Mesenchymal stem cell (in vitro differentiated cells and primary cell): ENCODE measurements around the gene LRRC41.
A peak's percentile ranks its signal among the peaks of the same experiment; 100 is the strongest.

Source experiments
- DNase-seq: peaks from one replicate; pipeline ENCODE4 v3.0.0-alpha.2; 2013
- H2AFZ ChIP-seq: one replicate; pipeline ENCODE4 v1.6.1; 2013; ENCODE audit warnings: low read depth, mild to moderate bottlenecking, control low read depth, inconsistent platforms, low read length, moderate library complexity
- H2AK5ac ChIP-seq: 2 replicates; pipeline ENCODE4 v1.6.1; 2013; ENCODE audit warnings: low read length, moderate library complexity, mild to moderate bottlenecking, inconsistent platforms; ENCODE audit not compliant: severe bottlenecking
- H2BK120ac ChIP-seq: one replicate; pipeline ENCODE4 v1.6.1; 2013; ENCODE audit warnings: low read depth, mild to moderate bottlenecking, inconsistent platforms, low read length, moderate library complexity
- H2BK12ac ChIP-seq, 2 experiments: one replicate each; pipeline ENCODE4 v1.6.1; 2013; ENCODE audit warnings: inconsistent platforms in 2 of 2, low read length in 2 of 2, mild to moderate bottlenecking in 2 of 2, moderate library complexity in 2 of 2, control low read depth in 1 of 2
- H2BK15ac ChIP-seq: one replicate; pipeline ENCODE4 v1.6.1; 2013; ENCODE audit warnings: mild to moderate bottlenecking, low read depth, inconsistent platforms; ENCODE audit not compliant: poor library complexity, severe bottlenecking
- H2BK5ac ChIP-seq: 2 replicates; pipeline ENCODE4 v1.6.1; 2013; ENCODE audit warnings: low read depth, mild to moderate bottlenecking, low read length, control low read depth, inconsistent platforms; ENCODE audit not compliant: poor library complexity, severe bottlenecking
- H3K14ac ChIP-seq, 2 experiments: one replicate each; pipeline ENCODE4 v1.6.1; 2013; ENCODE audit warnings: inconsistent platforms in 2 of 2, low read length in 2 of 2, control low read depth in 1 of 2, mild to moderate bottlenecking in 1 of 2, moderate library complexity in 1 of 2
- H3K18ac ChIP-seq, 2 experiments: one replicate each; pipeline ENCODE4 v1.6.1; 2013; ENCODE audit warnings: inconsistent platforms in 2 of 2, low read length in 2 of 2, control low read depth in 1 of 2, low read depth in 1 of 2, mild to moderate bottlenecking in 1 of 2
- H3K23ac ChIP-seq, 2 experiments: one replicate each; pipeline ENCODE4 v1.6.1; 2013; ENCODE audit warnings: inconsistent platforms in 2 of 2, low read length in 2 of 2, mild to moderate bottlenecking in 2 of 2, moderate library complexity in 2 of 2, control low read depth in 1 of 2
- H3K27ac ChIP-seq: 2 replicates; pipeline ENCODE4 v1.5.1; 2013; ENCODE audit warnings: mild to moderate bottlenecking, moderate library complexity, low read length, control low read depth, inconsistent platforms; ENCODE audit not compliant: poor library complexity, severe bottlenecking
- H3K27me3 ChIP-seq, 2 experiments: 2 replicates each; pipeline versions ENCODE4 v1.6.1 to v1.7.0; 2013; ENCODE audit warnings: low read length in 2 of 2, mild to moderate bottlenecking in 2 of 2, moderate library complexity in 2 of 2, control low read depth in 1 of 2, inconsistent platforms in 1 of 2; ENCODE audit not compliant: control insufficient read depth in 1 of 2, insufficient read depth in 1 of 2
- H3K36me3 ChIP-seq, 2 experiments: 2 replicates each; pipeline versions ENCODE4 v1.6.1 to v1.7.0; 2013; ENCODE audit warnings: low read length in 2 of 2, control low read depth in 1 of 2, inconsistent platforms in 1 of 2, low read depth in 1 of 2, mild to moderate bottlenecking in 1 of 2; ENCODE audit not compliant: insufficient read depth in 2 of 2, control insufficient read depth in 1 of 2
- H3K4ac ChIP-seq, 2 experiments: one replicate each; pipeline ENCODE4 v1.6.1; 2013; ENCODE audit warnings: inconsistent platforms in 2 of 2, low read length in 2 of 2, mild to moderate bottlenecking in 2 of 2, moderate library complexity in 2 of 2, control low read depth in 1 of 2, low read depth in 1 of 2
- H3K4me1 ChIP-seq: 2 replicates; pipeline ENCODE4 v1.6.1; 2013; ENCODE audit warnings: low read depth, low read length, control low read depth; ENCODE audit not compliant: control insufficient read depth, insufficient read depth
- H3K4me2 ChIP-seq: 2 replicates; pipeline ENCODE4 v1.6.1; 2013; ENCODE audit warnings: low read length, mild to moderate bottlenecking, inconsistent platforms; ENCODE audit not compliant: poor library complexity, severe bottlenecking
- H3K4me3 ChIP-seq, 2 experiments: 2 replicates each; pipeline versions ENCODE4 v1.5.1 to v1.7.0; 2013; ENCODE audit warnings: low read length in 2 of 2, mild to moderate bottlenecking in 2 of 2, control low read depth in 1 of 2, low read depth in 1 of 2; ENCODE audit not compliant: insufficient read depth in 1 of 2
- H3K79me1 ChIP-seq: replicated peaks from 2 replicates; pipeline ENCODE4 v1.6.1; 2013; ENCODE audit warnings: mild to moderate bottlenecking, control low read depth, low read length, inconsistent platforms; ENCODE audit not compliant: poor library complexity, severe bottlenecking
- H3K9ac ChIP-seq: 2 replicates; pipeline ENCODE4 v1.7.0; 2013; ENCODE audit warnings: mild to moderate bottlenecking, low read length, moderate library complexity
- H3K9me3 ChIP-seq: 2 replicates; pipeline ENCODE4 v1.7.0; 2013; ENCODE audit warnings: mild to moderate bottlenecking, low read length; ENCODE audit not compliant: control insufficient read depth
- H4K8ac ChIP-seq: one replicate; pipeline ENCODE4 v1.6.1; 2013; ENCODE audit warnings: inconsistent platforms, mild to moderate bottlenecking, low read length, moderate library complexity
- H4K91ac ChIP-seq: one replicate; pipeline ENCODE4 v1.6.1; 2013; ENCODE audit warnings: mild to moderate bottlenecking, low read length, inconsistent platforms
- WGBS: methylation state at CpG from one replicate; pipeline ENCODE4 v1.1.7; 2013; ENCODE audit warnings: mixed read lengths; 5-methylcytosine and 5-hydroxymethylcytosine counted together

The LRRC41 gene

GRCh38 chr1:46284597-46285564, 18.5 kb downstream of the LRRC41 start:
- Histone ChIP-seq H3K27me3 (no peaks in the 10 kb centered on the region), H3K23ac (no peak overlapping the region), H2BK5ac (no peak overlapping the region), H2BK120ac (no peak overlapping the region), H3K79me1 (peaks cover 23% of the 10 kb centered on the region), H4K8ac (no peak overlapping the region), H3K27ac (no peak overlapping the region), H3K18ac (no peak overlapping the region), H4K91ac (no peak overlapping the region), H3K4me2 (no peak overlapping the region), H3K9ac (no peak overlapping the region), H2BK15ac (no peak overlapping the region), H3K9me3 (no peaks in the 10 kb centered on the region), H3K4ac (no peak overlapping the region), H2BK12ac (no peak overlapping the region), H2AFZ (no peak overlapping the region), H3K14ac (no peak overlapping the region), H3K4me1 (peaks cover 15% of the 10 kb centered on the region), H3K36me3 (peaks cover 42 to 82% of the 10 kb centered on the region in 2 experiments), H3K4me3 (no peak overlapping the region), H2AK5ac (no peak overlapping the region)
- peak; percentile 32 for DNase-seq
- WGBS: 90% methylated on average over 3 of the region's 3 CpGs

- H4K91ac ChIP-seq: no peak overlapping the region
- no peak overlapping the region for H3K4ac ChIP-seq
- H3K27me3 ChIP-seq: no peaks in the 10 kb centered on the region
- H3K14ac ChIP-seq: no peak overlapping the region
- peaks cover 15% of the 10 kb centered on the region for H3K4me1 ChIP-seq
- no peak overlapping the region for H2AFZ ChIP-seq
- H3K9me3 ChIP-seq: no peaks in the 10 kb centered on the region
- no peak overlapping the region for H3K27ac ChIP-seq
- H3K18ac ChIP-seq: no peak overlapping the region
- no peak overlapping the region for H2BK12ac ChIP-seq
- H3K4me3 ChIP-seq: no peak overlapping the region
- H2AK5ac ChIP-seq: no peak overlapping the region
- WGBS: 87% methylated on average over 1 of the region's 1 CpG
- H3K9ac ChIP-seq: no peak overlapping the region
- H2BK5ac ChIP-seq: no peak overlapping the region
- H3K23ac ChIP-seq: no peak overlapping the region
- no peak overlapping the region for H2BK120ac ChIP-seq
- no peak overlapping the region for H4K8ac ChIP-seq
- H3K36me3 ChIP-seq: peaks cover 46 to 86% of the 10 kb centered on the region in 2 experiments
- H3K4me2 ChIP-seq: no peak overlapping the region
- no peak for DNase-seq
- H2BK15ac ChIP-seq: no peak overlapping the region
- H3K79me1 ChIP-seq: peaks cover 23% of the 10 kb centered on the region
Observed at GRCh38 chr1:46284058-46284457, 19.4 kb downstream of the LRRC41 start.

- WGBS: 96% methylated on average over 13 of the region's 14 CpGs
- H3K4me1 ChIP-seq: peaks cover 13% of the 10 kb centered on the region
- H3K9ac ChIP-seq: no peak overlapping the region
- H3K4me3 ChIP-seq: no peak overlapping the region
- H2BK12ac ChIP-seq: no peak overlapping the region
- H2BK15ac ChIP-seq: no peak overlapping the region
- no peak overlapping the region for H2BK5ac ChIP-seq
- no peaks in the 10 kb centered on the region for H3K27me3 ChIP-seq
- H4K8ac ChIP-seq: no peak overlapping the region
- no peak overlapping the region for H3K18ac ChIP-seq
- no peak for DNase-seq
- peaks cover 53 to 87% of the 10 kb centered on the region in 2 experiments for H3K36me3 ChIP-seq
- H2BK120ac ChIP-seq: no peak overlapping the region
- no peak overlapping the region for H4K91ac ChIP-seq
- H3K23ac ChIP-seq: no peak overlapping the region
- no peak overlapping the region for H2AK5ac ChIP-seq
- no peak overlapping the region for H3K27ac ChIP-seq
- H3K79me1 ChIP-seq: peaks cover 20% of the 10 kb centered on the region
- no peaks in the 10 kb centered on the region for H3K9me3 ChIP-seq
- no peak overlapping the region for H2AFZ ChIP-seq
- no peak overlapping the region for H3K4me2 ChIP-seq
- no peak overlapping the region for H3K4ac ChIP-seq
- H3K14ac ChIP-seq: no peak overlapping the region
Observed at GRCh38 chr1:46281021-46281420, 22.4 kb downstream of the LRRC41 start.

GRCh38 chr1:46280092-46280491, 23.3 kb downstream of the LRRC41 start:
- H2AK5ac ChIP-seq: no peak overlapping the region
- WGBS: 100% methylated on average over 3 of the region's 3 CpGs
- no peak overlapping the region for H2BK15ac ChIP-seq
- no peaks in the 10 kb centered on the region for H3K27me3 ChIP-seq
- no peak overlapping the region for H2AFZ ChIP-seq
- H3K18ac ChIP-seq: no peak overlapping the region
- H3K4me3 ChIP-seq: no peak overlapping the region
- no peak overlapping the region for H4K91ac ChIP-seq
- H2BK12ac ChIP-seq: no peak overlapping the region
- H3K4me2 ChIP-seq: no peak overlapping the region
- no peak overlapping the region for H2BK5ac ChIP-seq
- H3K14ac ChIP-seq: no peak overlapping the region
- H3K23ac ChIP-seq: no peak overlapping the region
- H3K27ac ChIP-seq: no peak overlapping the region
- H3K4ac ChIP-seq: no peak overlapping the region
- H3K9me3 ChIP-seq: no peaks in the 10 kb centered on the region
- no peak overlapping the region for H2BK120ac ChIP-seq
- H3K4me1 ChIP-seq: peaks cover 4% of the 10 kb centered on the region
- H3K9ac ChIP-seq: no peak overlapping the region
- no peak overlapping the region for H4K8ac ChIP-seq
- peaks cover 13% of the 10 kb centered on the region for H3K79me1 ChIP-seq
- H3K36me3 ChIP-seq: peaks cover 44 to 78% of the 10 kb centered on the region in 2 experiments
- no peak for DNase-seq
